ENCODE data around the gene CSF1R. TPM values are rescaled to one million over a fixed set of nuclear protein-coding genes. Genes with fewer than 3 reads are reported as not detected.

Gene CSF1R
- total and polyA plus RNA-seq, 12 donors, result 4.8 to 83.9 (median 10.6) TPM

DNA sequence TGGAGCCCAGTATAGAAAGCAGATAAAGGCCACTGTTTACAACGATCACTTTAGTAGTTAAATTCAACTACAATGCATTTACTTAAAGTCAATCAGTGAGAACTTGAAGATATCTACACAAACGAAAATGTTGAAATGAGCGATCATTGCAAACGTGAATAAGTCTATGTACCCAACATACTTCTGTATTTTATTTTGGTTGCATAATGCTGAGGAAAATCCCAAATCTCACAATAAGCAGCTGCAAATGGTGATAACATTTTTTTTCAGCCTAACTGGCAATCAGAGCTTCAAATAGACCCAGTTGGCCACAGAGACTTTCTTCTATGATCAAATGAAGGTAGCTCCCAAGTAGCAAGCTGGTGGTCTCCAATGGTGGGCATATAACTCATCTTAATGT, 37.2 kb upstream of the CSF1R start:
- TF ChIP-seq CTCF (IDR thresholded peaks at IDR 0.05), result no peak
- no peak for DNase-seq
- H3K4me3 ChIP-seq, result no peak overlapping the region
- WGBS, 2 donors, result 68 to 75% methylated on average over 4 of the region's 4 CpGs
- peaks cover 0 to 36% (median 0%) of the 10 kb centered on the region in 9 donors for H3K4me1 ChIP-seq
- H3K36me3 ChIP-seq, result peaks cover 0 to 98% (median 4%) of the 10 kb centered on the region in 9 donors
- no peak for ATAC-seq
- H3K27ac ChIP-seq, result peak overlapping the region in 2 of 10 donors; percentile 26 to 57
- H3K9me3 ChIP-seq, result no peaks in the 10 kb centered on the region
- no peaks in the 10 kb centered on the region for H3K27me3 ChIP-seq
- intact Hi-C loops (cut with DNase I), result loop anchor here in 2 of 10 donors (10.0 kb wide), 1 partner anchor 231 kb away; the partner anchor contains the start of gene TCOF1 (in 2 of the 2)

DNA sequence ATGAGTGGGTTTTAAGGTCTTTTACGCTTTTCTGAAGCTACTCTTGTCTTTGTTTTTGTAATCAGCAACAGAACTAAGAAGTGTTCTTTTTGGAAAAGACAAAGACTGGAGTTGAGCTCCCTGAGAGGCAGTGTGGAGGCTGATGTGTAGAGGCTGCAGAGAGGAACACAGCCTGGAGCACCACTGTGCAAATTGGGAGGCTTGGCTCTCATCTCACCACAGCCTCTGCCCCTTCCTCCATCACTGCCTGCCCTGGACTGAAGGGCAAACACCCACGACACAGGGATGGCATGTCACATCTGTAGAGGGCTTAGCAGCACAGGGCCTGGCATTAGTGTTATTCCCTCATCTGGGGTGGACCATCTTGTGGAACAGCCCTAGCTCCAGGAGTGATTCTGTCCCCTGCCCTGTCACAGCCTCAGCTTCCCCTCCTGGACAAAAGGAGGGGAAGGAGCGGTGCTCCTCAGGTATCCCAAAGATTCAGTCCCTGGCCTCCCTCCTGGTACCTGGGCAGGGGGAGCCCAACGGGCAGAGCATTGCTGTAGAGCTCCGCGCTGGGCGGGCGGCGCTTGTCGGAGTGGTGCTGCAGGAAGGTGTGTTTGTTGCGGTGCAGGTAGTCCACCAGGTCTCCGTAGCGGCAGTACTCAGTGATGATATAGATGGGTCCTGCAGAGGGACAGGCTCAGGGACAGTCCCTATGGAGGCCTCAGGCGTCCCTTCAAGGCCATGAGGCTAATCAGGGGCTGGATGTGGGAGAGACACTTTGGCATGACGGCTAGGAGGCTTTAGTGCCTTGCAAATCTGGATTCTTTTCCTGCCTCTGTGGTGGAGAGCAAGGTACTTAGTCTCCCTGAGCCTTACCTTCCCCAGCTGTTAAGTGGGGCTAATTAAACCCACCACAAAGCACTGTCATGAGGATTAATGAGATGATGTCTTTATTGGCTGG, 36.5 kb upstream of the CSF1R start:
- WGBS, 2 donors, result 92 to 93% methylated on average over 15 of the region's 15 CpGs
- Histone ChIP-seq H3K27me3 (no peaks in the 10 kb centered on the region), H3K27ac (peak overlapping the region in 2 of 10 donors; percentile 18 to 26), H3K9me3 (no peaks in the 10 kb centered on the region), H3K4me1 (peaks cover 0 to 36% (median 0%) of the 10 kb centered on the region in 9 donors), H3K36me3 (peaks cover 0 to 98% (median 4%) of the 10 kb centered on the region in 9 donors), H3K4me3 (no peak overlapping the region)
- TF ChIP-seq CTCF (IDR thresholded peaks at IDR 0.05), result no peak
- intact Hi-C loops (cut with DNase I), result loop anchor here in 2 of 10 donors (10.0 kb wide), 1 partner anchor 232 kb away; the partner anchor contains the start of gene TCOF1 (in 2 of the 2)
- no peak for ATAC-seq
- no peak for DNase-seq

DNA sequence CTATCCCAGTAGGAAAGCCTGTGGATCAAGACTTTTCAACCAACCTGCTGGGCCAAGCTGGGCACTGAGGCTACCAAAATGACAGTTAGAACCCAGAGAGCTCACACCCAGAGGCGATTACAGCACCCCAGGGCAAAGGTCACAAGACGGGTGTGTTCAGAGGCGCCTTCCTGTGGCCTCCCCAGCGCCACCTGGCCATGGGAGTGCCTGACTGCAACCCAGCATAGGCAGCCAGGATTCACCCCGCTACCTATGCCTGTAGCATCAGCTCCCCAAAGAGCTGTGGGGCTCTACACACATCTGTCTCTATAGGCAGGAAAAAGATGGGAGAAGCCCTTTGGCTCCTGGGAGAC, 35.8 kb upstream of the CSF1R start:
- no peak for DNase-seq
- intact Hi-C loops (cut with DNase I), result loop anchor here in 2 of 10 donors (10.0 kb wide), 1 partner anchor 233 kb away; the partner anchor contains the start of gene TCOF1 (in 2 of the 2)
- H3K9me3 ChIP-seq, result no peaks in the 10 kb centered on the region
- TF ChIP-seq CTCF (IDR thresholded peaks at IDR 0.05), result peak in 4 of 9 donors; percentile 9 to 33 (median 23)
- H3K4me3 ChIP-seq, result no peak overlapping the region
- no peak overlapping the region for H3K27ac ChIP-seq
- H3K4me1 ChIP-seq, result peaks cover 0 to 37% (median 0%) of the 10 kb centered on the region in 9 donors
- ATAC-seq, result no peak
- 62 to 67% methylated on average over 5 of the region's 5 CpGs for WGBS, 2 donors
- peaks cover 0 to 95% (median 4%) of the 10 kb centered on the region in 9 donors for H3K36me3 ChIP-seq
- no peaks in the 10 kb centered on the region for H3K27me3 ChIP-seq

DNA sequence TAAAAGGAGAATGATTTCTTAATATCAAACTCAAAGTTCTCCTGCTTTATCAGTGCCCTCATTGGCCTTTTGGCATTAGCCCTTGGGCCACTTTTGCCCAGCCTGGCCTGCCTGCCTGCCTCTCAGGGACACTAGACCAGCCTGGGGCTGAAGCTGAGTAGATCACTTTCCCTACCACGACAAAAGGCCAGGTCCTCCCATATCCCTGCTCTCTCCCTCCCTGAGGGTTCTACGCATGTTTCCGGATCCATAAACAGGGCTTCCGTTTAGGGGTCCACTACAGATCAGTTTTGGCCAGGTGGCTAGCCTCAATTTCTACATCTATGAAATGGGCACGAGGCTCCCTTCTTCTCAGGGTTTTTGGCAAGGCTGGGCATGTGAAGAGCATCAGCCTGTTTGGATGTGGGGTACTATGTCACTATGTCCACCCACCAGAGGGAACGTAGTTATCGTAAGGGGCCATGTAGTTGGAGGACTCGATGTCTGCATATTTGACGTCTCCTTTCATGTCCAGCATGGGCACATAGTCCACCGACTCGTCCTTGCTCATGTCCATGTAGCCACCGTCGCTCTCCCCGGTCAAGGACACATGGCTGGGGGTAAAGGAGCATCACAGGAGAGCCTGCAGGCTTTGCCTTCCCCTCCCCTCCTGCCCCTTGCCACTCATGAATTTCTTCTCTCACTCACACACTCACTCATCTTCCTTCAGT, 35.2 kb upstream of the CSF1R start:
- no peak for ATAC-seq
- H3K9me3 ChIP-seq, result no peaks in the 10 kb centered on the region
- intact Hi-C loops (cut with DNase I), result loop anchor here in 2 of 10 donors (10.0 kb wide), 1 partner anchor 233 kb away; the partner anchor contains the start of gene TCOF1 (in 2 of the 2)
- H3K4me3 ChIP-seq, result no peak overlapping the region
- no peak for DNase-seq
- 92 to 95% methylated on average over 14 of the region's 14 CpGs for WGBS, 2 donors
- peaks cover 0 to 41% (median 0%) of the 10 kb centered on the region in 9 donors for H3K4me1 ChIP-seq
- no peak for TF ChIP-seq CTCF (IDR thresholded peaks at IDR 0.05)
- no peaks in the 10 kb centered on the region for H3K27me3 ChIP-seq
- no peak overlapping the region for H3K27ac ChIP-seq
- H3K36me3 ChIP-seq, result peaks cover 0 to 95% (median 4%) of the 10 kb centered on the region in 9 donors
